Endothelial cell of umbilical vein (primary cell): ENCODE data around the gene C1orf52.

Experiments
- CTCF ChIP-seq, 2 donors: IDR thresholded peaks; 1 replicate in 1 of 2; 2 replicates in 1 of 2; pipeline ENCODE4 v1.5.1; 2011; ENCODE audit warnings: low read length in 2 of 2, mild to moderate bottlenecking in 2 of 2, moderate library complexity in 2 of 2, control low read depth in 1 of 2, inconsistent platforms in 1 of 2, low read depth in 1 of 2; ENCODE audit not compliant: insufficient read depth in 1 of 2; ENCODE audit errors: extremely low read depth in 1 of 2
- FOS ChIP-seq: IDR thresholded peaks from 2 replicates; pipeline ENCODE4 v1.6.1; 2011; ENCODE audit warnings: mild to moderate bottlenecking, low read length, moderate library complexity, borderline replicate concordance; ENCODE audit not compliant: insufficient read depth

- TF ChIP-seq CTCF (IDR thresholded peaks at IDR 0.05; ENCODE audit: extremely low read depth in 1 of 2, insufficient read depth in 1 of 2, low read depth in 1 of 2, low read length in 2 of 2) = no peak
- TF ChIP-seq FOS = no peak
These were observed 44.8 kb downstream of the C1orf52 start for GRCh38 chr1:85214654-85215053.
